Memory B cell (primary cell): Measurements from ENCODE around the gene PIK3CD.

Experiments
- ATAC-seq: fragments of 150-1000 bp; cut with Tn5 transposase; 2 replicates; pipeline ENCODE4 v1.10.0; 2021; ENCODE audit warnings: low read depth, mild to moderate bottlenecking, moderate library complexity
- DNase-seq, 2 donors: peaks; one replicate each; pipeline ENCODE4 v3.0.0; 2022; ENCODE audit warnings: low spot score in 2 of 2
- H3K27ac Mint-ChIP-seq: one replicate; pipeline ENCODE4 v1.8.0; 2022; ENCODE audit warnings: mild to moderate bottlenecking, moderate library complexity, mixed read lengths
- H3K27me3 Mint-ChIP-seq: one replicate; pipeline ENCODE4 v1.8.0; 2022; ENCODE audit warnings: mixed read lengths
- H3K36me3 Mint-ChIP-seq: one replicate; pipeline ENCODE4 v1.8.0; 2022; ENCODE audit warnings: mild to moderate bottlenecking, mixed read lengths
- H3K4me1 Mint-ChIP-seq: one replicate; pipeline ENCODE4 v1.8.0; 2022; ENCODE audit warnings: mixed read lengths
- H3K4me3 Mint-ChIP-seq: one replicate; pipeline ENCODE4 v1.8.0; 2022; ENCODE audit warnings: mild to moderate bottlenecking, moderate library complexity, mixed read lengths
- H3K9me3 Mint-ChIP-seq: one replicate; pipeline ENCODE4 v1.8.0; 2022; ENCODE audit warnings: mixed read lengths

Gene PIK3CD

GRCh38 chr1:9654051-9654833 is 2.7 kb downstream of the PIK3CD start:
- DNase-seq (peak in 1 of 2 donors; percentile 38), ATAC-seq (peak; percentile 41)
- H3K36me3 Mint-ChIP-seq: peaks cover 4% of the 10 kb centered on the region

GRCh38 chr1:9654834-9655723 is 3.5 kb downstream of the PIK3CD start:
- Mint-ChIP-seq H3K9me3 (no peaks in the 10 kb centered on the region), H3K27ac (peak overlapping the region; percentile 94), H3K4me1 (peaks cover 59% of the 10 kb centered on the region), H3K4me3 (peak overlapping the region; percentile 92), H3K27me3 (no peaks in the 10 kb centered on the region), H3K36me3 (peaks cover 4% of the 10 kb centered on the region)
- ATAC-seq (peak; percentile 44), DNase-seq (peak; percentile 45 to 49)

More at GRCh38 chr1:9654051-9654833, 2.7 kb downstream of the PIK3CD start:
- Mint-ChIP-seq H3K27ac (peak overlapping the region; percentile 94), H3K27me3 (no peaks in the 10 kb centered on the region), H3K4me1 (peaks cover 53% of the 10 kb centered on the region), H3K4me3 (peak overlapping the region; percentile 92), H3K9me3 (no peaks in the 10 kb centered on the region)

- Mint-ChIP-seq H3K27me3 (no peaks in the 10 kb centered on the region), H3K4me3 (peak overlapping the region; percentile 92), H3K36me3 (peaks cover 6% of the 10 kb centered on the region), H3K4me1 (peaks cover 63% of the 10 kb centered on the region), H3K9me3 (no peaks in the 10 kb centered on the region), H3K27ac (peak overlapping the region; percentile 94)
- DNase-seq (no peak), ATAC-seq (no peak)
These were observed 4.3 kb downstream of the PIK3CD start for GRCh38 chr1:9655836-9656235.

GRCh38 chr1:9657521-9658032 is 6.0 kb downstream of the PIK3CD start:
- Mint-ChIP-seq H3K27ac (peak overlapping the region; percentile 94), H3K4me3 (peak overlapping the region; percentile 61), H3K4me1 (peaks cover 62% of the 10 kb centered on the region), H3K36me3 (peaks cover 7% of the 10 kb centered on the region), H3K27me3 (no peaks in the 10 kb centered on the region), H3K9me3 (no peaks in the 10 kb centered on the region)
- DNase-seq: no peak
- no peak for ATAC-seq

GRCh38 chr1:9658199-9658598 is 6.7 kb downstream of the PIK3CD start:
- Mint-ChIP-seq H3K27ac (peak overlapping the region; percentile 94), H3K4me1 (peaks cover 65% of the 10 kb centered on the region), H3K9me3 (no peaks in the 10 kb centered on the region), H3K4me3 (peak overlapping the region; percentile 61), H3K36me3 (peaks cover 11% of the 10 kb centered on the region), H3K27me3 (no peaks in the 10 kb centered on the region)
- ATAC-seq (no peak), DNase-seq (no peak)

- Mint-ChIP-seq H3K27ac (peak overlapping the region; percentile 58), H3K4me1 (peaks cover 55% of the 10 kb centered on the region), H3K9me3 (no peaks in the 10 kb centered on the region), H3K36me3 (peaks cover 13% of the 10 kb centered on the region), H3K27me3 (no peaks in the 10 kb centered on the region), H3K4me3 (no peak overlapping the region)
- ATAC-seq (no peak), DNase-seq (no peak)
These were observed 7.8 kb downstream of the PIK3CD start for GRCh38 chr1:9659328-9659727.

GRCh38 chr1:9663257-9663656 is 11.7 kb downstream of the PIK3CD start:
- H3K9me3 Mint-ChIP-seq: no peaks in the 10 kb centered on the region
- ATAC-seq: no peak
- H3K27ac Mint-ChIP-seq: no peak overlapping the region
- H3K4me1 Mint-ChIP-seq: peaks cover 34% of the 10 kb centered on the region
- peaks cover 19% of the 10 kb centered on the region for H3K36me3 Mint-ChIP-seq
- no peaks in the 10 kb centered on the region for H3K27me3 Mint-ChIP-seq
- DNase-seq: no peak
- H3K4me3 Mint-ChIP-seq: peak overlapping the region; percentile 3

- Mint-ChIP-seq H3K4me3 (no peak overlapping the region), H3K4me1 (peaks cover 40% of the 10 kb centered on the region), H3K27ac (no peak overlapping the region), H3K27me3 (no peaks in the 10 kb centered on the region), H3K36me3 (peaks cover 24% of the 10 kb centered on the region), H3K9me3 (no peaks in the 10 kb centered on the region)
- ATAC-seq: no peak
- DNase-seq: no peak
These were observed 13.7 kb downstream of the PIK3CD start for GRCh38 chr1:9665193-9665592.

- ATAC-seq (no peak), DNase-seq (no peak)
- peak overlapping the region; percentile 9 for H3K27ac Mint-ChIP-seq
- H3K36me3 Mint-ChIP-seq: peaks cover 14% of the 10 kb centered on the region
- H3K9me3 Mint-ChIP-seq: no peaks in the 10 kb centered on the region
- peaks cover 35% of the 10 kb centered on the region for H3K4me1 Mint-ChIP-seq
- no peak overlapping the region for H3K4me3 Mint-ChIP-seq
- H3K27me3 Mint-ChIP-seq: no peaks in the 10 kb centered on the region
These were observed 16.5 kb downstream of the PIK3CD start for GRCh38 chr1:9668080-9668479.

- Mint-ChIP-seq H3K36me3 (peaks cover 16% of the 10 kb centered on the region), H3K4me1 (peaks cover 39% of the 10 kb centered on the region), H3K27me3 (no peaks in the 10 kb centered on the region), H3K27ac (peak overlapping the region; percentile 78), H3K4me3 (no peak overlapping the region), H3K9me3 (no peaks in the 10 kb centered on the region)
- ATAC-seq: peak; percentile 34
- no peak for DNase-seq
These were observed 18.6 kb downstream of the PIK3CD start for GRCh38 chr1:9670085-9670484.

- peak overlapping the region; percentile 71 for H3K27ac Mint-ChIP-seq
- peaks cover 18% of the 10 kb centered on the region for H3K36me3 Mint-ChIP-seq
- H3K4me3 Mint-ChIP-seq: no peak overlapping the region
- ATAC-seq (no peak), DNase-seq (no peak)
- peaks cover 41% of the 10 kb centered on the region for H3K4me1 Mint-ChIP-seq
- H3K9me3 Mint-ChIP-seq: no peaks in the 10 kb centered on the region
- no peaks in the 10 kb centered on the region for H3K27me3 Mint-ChIP-seq
These were observed 20.0 kb downstream of the PIK3CD start for GRCh38 chr1:9671377-9672140.

- no peaks in the 10 kb centered on the region for H3K27me3 Mint-ChIP-seq
- no peak overlapping the region for H3K4me3 Mint-ChIP-seq
- ATAC-seq: no peak
- H3K36me3 Mint-ChIP-seq: peaks cover 25% of the 10 kb centered on the region
- H3K27ac Mint-ChIP-seq: peak overlapping the region; percentile 20
- H3K4me1 Mint-ChIP-seq: peaks cover 49% of the 10 kb centered on the region
- H3K9me3 Mint-ChIP-seq: no peaks in the 10 kb centered on the region
- no peak for DNase-seq
These were observed 20.9 kb downstream of the PIK3CD start for GRCh38 chr1:9672444-9672843.

GRCh38 chr1:9675393-9675792 is 23.9 kb downstream of the PIK3CD start:
- H3K9me3 Mint-ChIP-seq: no peaks in the 10 kb centered on the region
- DNase-seq (no peak), ATAC-seq (no peak)
- no peaks in the 10 kb centered on the region for H3K27me3 Mint-ChIP-seq
- H3K4me1 Mint-ChIP-seq: peaks cover 42% of the 10 kb centered on the region
- peaks cover 26% of the 10 kb centered on the region for H3K36me3 Mint-ChIP-seq
- H3K27ac Mint-ChIP-seq: no peak overlapping the region
- H3K4me3 Mint-ChIP-seq: no peak overlapping the region
